SK-N-SH (cell line): ENCODE results near the gene SORBS1. TPM values are rescaled to one million over a fixed set of nuclear protein-coding genes. Genes with fewer than 3 reads are reported as not detected.

Experiments
- CTCF ChIA-PET: fragments of 300-600, 350-600 bp; formaldehyde crosslinking; extraction: SDS; loops from one replicate; lab custom pipeline; 2021; lab: Yijun Ruan, JAX
- POLR2A ChIA-PET: fragments of 350-600 bp; sonication (Branson Sonifier 250); formaldehyde crosslinking; extraction: SDS; loops from one replicate; lab custom pipeline; 2020; ENCODE audit warnings: antibody characterized with exemption, inconsistent platforms; lab: Yijun Ruan, JAX
- DNase-seq: peaks from one replicate; pipeline ENCODE4 v3.0.0; 2012
- H2AFZ ChIP-seq: fragments of 200-600 bp; sonication (generic); 2 replicates; pipeline ENCODE4 v1.8.1; 2016; ENCODE audit warnings: antibody characterized with exemption, mild to moderate bottlenecking, low read depth
- H3F3A ChIP-seq: fragments of 200-600 bp; sonication (generic); replicated peaks from 2 replicates; pipeline ENCODE3; 2016; ENCODE audit warnings: antibody characterized with exemption, mild to moderate bottlenecking; ENCODE audit not compliant: insufficient read depth
- H3K27ac ChIP-seq, 2 experiments: fragments of 200-500 bp in 1 of 2; fragments of 200-600 bp in 1 of 2; sonication (Bioruptor generic) in 1 of 2; sonication (generic), shearing (Covaris generic) in 1 of 2; 2 replicates each; pipeline versions ENCODE4 v1.5.1 to v1.6.1; 2014 to 2016; ENCODE audit warnings: low read depth in 2 of 2, inconsistent platforms in 1 of 2, low read length in 1 of 2, mild to moderate bottlenecking in 1 of 2, mixed read lengths in 1 of 2
- H3K27me3 ChIP-seq: fragments of 200-600 bp; sonication (generic), shearing (Covaris generic); 2 replicates; pipeline ENCODE4 v1.6.1; 2016; ENCODE audit warnings: mixed run types; ENCODE audit not compliant: insufficient read depth
- H3K36me3 ChIP-seq, 2 experiments: fragments of 200-500 bp in 1 of 2; fragments of 200-600 bp in 1 of 2; sonication (Bioruptor generic) in 1 of 2; sonication (generic) in 1 of 2; replicated peaks in 1 of 2; 2 replicates each; pipeline versions ENCODE3 to v1.5.1; 2014 to 2016; ENCODE audit warnings: low read length in 1 of 2, mild to moderate bottlenecking in 1 of 2; ENCODE audit not compliant: insufficient read depth in 2 of 2, control insufficient read depth in 1 of 2
- H3K4me1 ChIP-seq, 2 experiments: fragments of 200-500 bp in 1 of 2; fragments of 200-600 bp in 1 of 2; sonication (Bioruptor generic) in 1 of 2; sonication (generic), shearing (Covaris generic) in 1 of 2; 2 replicates each; pipeline versions ENCODE4 v1.5.1 to v1.6.1; 2014 to 2016; ENCODE audit warnings: low read depth in 1 of 2, low read length in 1 of 2, mixed run types in 1 of 2; ENCODE audit not compliant: insufficient read depth in 2 of 2, control insufficient read depth in 1 of 2
- H3K4me2 ChIP-seq: fragments of 200-600 bp; sonication (generic), shearing (Covaris generic); 2 replicates; pipeline ENCODE4 v1.6.1; 2017; ENCODE audit warnings: mixed run types
- H3K4me3 ChIP-seq, 2 experiments: fragments of 200-500 bp in 1 of 2; fragments of 200-600 bp in 1 of 2; sonication (Bioruptor generic) in 1 of 2; sonication (generic), shearing (Covaris generic) in 1 of 2; 2 replicates each; pipeline versions ENCODE4 v1.5.1 to v1.8.1; 2014 to 2016; ENCODE audit warnings: low read depth in 2 of 2, inconsistent platforms in 1 of 2, low read length in 1 of 2, mild to moderate bottlenecking in 1 of 2, mixed read lengths in 1 of 2, moderate library complexity in 1 of 2
- H3K79me2 ChIP-seq: fragments of 200-600 bp; sonication (generic); 2 replicates; pipeline ENCODE4 v1.8.1; 2017; ENCODE audit warnings: mild to moderate bottlenecking; ENCODE audit not compliant: insufficient read depth
- H3K9ac ChIP-seq: fragments of 200-600 bp; sonication (generic); 2 replicates; pipeline ENCODE4 v1.6.1; 2017; ENCODE audit warnings: mixed run types
- H3K9me2 ChIP-seq: fragments of 200-600 bp; sonication (generic); 2 replicates; pipeline ENCODE4 v1.6.1; 2017; ENCODE audit warnings: mixed run types
- H3K9me3 ChIP-seq: fragments of 200-600 bp; sonication (generic); 2 replicates; pipeline ENCODE4 v1.6.1; 2017; ENCODE audit warnings: mixed run types, mild to moderate bottlenecking, moderate library complexity
- H4K20me1 ChIP-seq: fragments of 200-600 bp; sonication (generic); 2 replicates; pipeline ENCODE4 v1.6.1; 2017; ENCODE audit warnings: mild to moderate bottlenecking, mixed run types; ENCODE audit not compliant: insufficient read depth
- CHD2 ChIP-seq: fragments of 150-350 bp; IDR thresholded peaks from 2 replicates; pipeline ENCODE4 v1.6.1; 2018; ENCODE audit warnings: low read length; ENCODE audit not compliant: partially characterized antibody
- ELF1 ChIP-seq: IDR thresholded peaks from 2 replicates; pipeline ENCODE4 v1.4.0; 2012
- EZH2phosphoT487 ChIP-seq: fragments of 200-600 bp; sonication (generic); IDR thresholded peaks from 2 replicates; pipeline ENCODE4 v1.6.1; 2017; ENCODE audit warnings: low read depth, mixed run types, mild to moderate bottlenecking, antibody characterized with exemption, moderate library complexity, borderline replicate concordance
- FOSL2 ChIP-seq: IDR thresholded peaks from 2 replicates; pipeline ENCODE4 v1.4.0; 2012; ENCODE audit warnings: low read depth, mild to moderate bottlenecking, moderate library complexity, borderline replicate concordance
- GABPA ChIP-seq: IDR thresholded peaks from 2 replicates; pipeline ENCODE4 v1.4.0; 2012; ENCODE audit warnings: low read depth, mild to moderate bottlenecking
- GATA2 ChIP-seq: sonication (generic); formaldehyde crosslinking; IDR thresholded peaks from 2 replicates; pipeline ENCODE4 v1.5.0; 2020; ENCODE audit warnings: mild to moderate bottlenecking, missing genetic modification reagents
- JUND ChIP-seq: IDR thresholded peaks from 2 replicates; pipeline ENCODE4 v1.4.0; 2012
- RXRA ChIP-seq: IDR thresholded peaks from 2 replicates; pipeline ENCODE4 v1.4.0; 2012; ENCODE audit warnings: low read depth, mild to moderate bottlenecking, borderline replicate concordance
- SIN3A ChIP-seq: IDR thresholded peaks from 2 replicates; pipeline ENCODE4 v1.6.1; 2012; ENCODE audit warnings: low read depth, mild to moderate bottlenecking, low read length, moderate library complexity, borderline replicate concordance
- SMC3 ChIP-seq: IDR thresholded peaks from 2 replicates; pipeline ENCODE4 v1.6.1; 2012; ENCODE audit warnings: low read depth, low read length, improper control_type of control experiment
- YY1 ChIP-seq: IDR thresholded peaks from 2 replicates; pipeline ENCODE4 v1.4.0; 2012; ENCODE audit warnings: low read depth, mild to moderate bottlenecking
- WGBS: methylation state at CpG from one replicate; pipeline ENCODE4 v1.1.6; 2017; ENCODE audit warnings: low lambda C conversion rate; 5-methylcytosine and 5-hydroxymethylcytosine counted together
- polyA plus RNA-seq, 3 experiments: library from polyadenylated mRNA; depleted of rRNA; stranded (reverse); fragments of >200 nt; gene quantifications; 2 replicates each; pipeline ENCODE4 v1.2.3, GENCODE V29; 2012
- TF ChIP-seq, protein P1 (sequence below): IDR thresholded peaks from 2 replicates; pipeline ENCODE4 v1.4.0; 2012; ENCODE audit warnings: low read depth, borderline replicate concordance
- TF ChIP-seq, protein P2 (sequence below): IDR thresholded peaks from 2 replicates; pipeline ENCODE4; 2012

SORBS1 gene
- polyA plus RNA-seq, 1 of the 3 experiments (the other 2 are of a cell fraction) = 0.36 TPM

DNA sequence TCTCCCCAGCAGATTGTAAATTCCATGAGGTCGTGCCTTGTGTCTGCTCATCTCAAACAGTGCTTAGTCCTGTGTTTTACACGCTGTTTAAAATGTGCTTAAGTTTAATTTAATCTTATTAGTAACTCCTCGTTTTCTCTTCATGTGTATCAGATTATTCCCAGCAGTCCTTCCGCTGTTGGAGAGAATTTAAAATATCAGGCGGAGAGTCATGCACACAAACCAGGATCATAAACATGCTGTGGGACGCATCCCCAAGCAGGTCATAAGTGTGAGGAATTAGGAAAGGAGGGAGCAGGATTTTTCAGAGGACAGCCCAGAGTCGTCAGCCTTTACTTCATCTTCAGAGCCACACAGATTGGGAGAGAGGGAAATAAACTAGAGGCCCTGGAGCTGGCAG, 4.2 kb upstream of the SORBS1 start:
- no peak overlapping the region for H3K9ac ChIP-seq
- CTCF ChIA-PET = no interaction called here
- H2AFZ ChIP-seq = no peak overlapping the region

DNA sequence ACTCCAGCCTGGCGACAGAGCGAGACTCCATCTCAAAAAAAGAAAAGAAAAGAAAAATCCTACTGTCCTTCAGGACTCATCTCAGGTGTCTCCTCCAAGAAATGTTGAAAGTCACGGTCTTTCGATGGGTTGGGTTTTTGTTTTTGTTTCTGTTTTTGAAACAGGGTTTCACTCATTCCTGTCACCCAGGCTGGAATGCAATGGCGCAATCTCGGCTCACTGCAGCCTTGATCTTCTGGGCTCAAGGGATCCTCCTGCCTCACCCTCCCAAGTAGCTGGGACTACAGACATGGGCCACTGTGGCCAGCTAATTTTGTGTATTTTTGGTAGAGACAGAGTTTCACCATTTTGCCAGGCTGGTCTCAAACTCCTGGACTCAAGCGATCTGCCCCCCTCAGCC, 3.1 kb upstream of the SORBS1 start:
- H3K4me1 ChIP-seq = peaks cover 0 to 13% of the 10 kb centered on the region in 2 experiments; a peak in 1 of 4 replicates
- H2AFZ ChIP-seq = no peak overlapping the region
- no peaks in the 10 kb centered on the region for H3K9me2 ChIP-seq
- ChIA-PET POLR2A (no interaction called here), CTCF (no interaction called here)
- no peaks in the 10 kb centered on the region for H3F3A ChIP-seq
- H3K4me3 ChIP-seq = no peak overlapping the region
- peaks cover 3% of the 10 kb centered on the region; the same call in 1 of the 2 replicates for H3K27me3 ChIP-seq
- H3K79me2 ChIP-seq = no peaks in the 10 kb centered on the region
- H3K9ac ChIP-seq = no peak overlapping the region
- TF ChIP-seq GABPA = no peak
- TF ChIP-seq CHD2 = no peak
- no peak for TF ChIP-seq ELF1
- DNase-seq = no peak
- no peak overlapping the region for H3K27ac ChIP-seq
- no peaks in the 10 kb centered on the region for H3K36me3 ChIP-seq
- WGBS = 85% methylated on average over 7 of the region's 7 CpGs
- no peaks in the 10 kb centered on the region for H4K20me1 ChIP-seq
- no peak overlapping the region for H3K4me2 ChIP-seq
- no peaks in the 10 kb centered on the region for H3K9me3 ChIP-seq

More for the DNA sequence above, 4.2 kb upstream of the SORBS1 start:
- H3K4me2 ChIP-seq = no peak overlapping the region
- no peaks in the 10 kb centered on the region for H3F3A ChIP-seq
- TF ChIP-seq, protein P1, sequence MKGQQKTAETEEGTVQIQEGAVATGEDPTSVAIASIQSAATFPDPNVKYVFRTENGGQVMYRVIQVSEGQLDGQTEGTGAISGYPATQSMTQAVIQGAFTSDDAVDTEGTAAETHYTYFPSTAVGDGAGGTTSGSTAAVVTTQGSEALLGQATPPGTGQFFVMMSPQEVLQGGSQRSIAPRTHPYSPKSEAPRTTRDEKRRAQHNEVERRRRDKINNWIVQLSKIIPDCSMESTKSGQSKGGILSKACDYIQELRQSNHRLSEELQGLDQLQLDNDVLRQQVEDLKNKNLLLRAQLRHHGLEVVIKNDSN = no peak
- no peak for TF ChIP-seq YY1
- TF ChIP-seq SIN3A = no peak
- no peak for TF ChIP-seq JUND
- no peak for TF ChIP-seq SMC3
- no peak for TF ChIP-seq RXRA
- TF ChIP-seq, protein P2, sequence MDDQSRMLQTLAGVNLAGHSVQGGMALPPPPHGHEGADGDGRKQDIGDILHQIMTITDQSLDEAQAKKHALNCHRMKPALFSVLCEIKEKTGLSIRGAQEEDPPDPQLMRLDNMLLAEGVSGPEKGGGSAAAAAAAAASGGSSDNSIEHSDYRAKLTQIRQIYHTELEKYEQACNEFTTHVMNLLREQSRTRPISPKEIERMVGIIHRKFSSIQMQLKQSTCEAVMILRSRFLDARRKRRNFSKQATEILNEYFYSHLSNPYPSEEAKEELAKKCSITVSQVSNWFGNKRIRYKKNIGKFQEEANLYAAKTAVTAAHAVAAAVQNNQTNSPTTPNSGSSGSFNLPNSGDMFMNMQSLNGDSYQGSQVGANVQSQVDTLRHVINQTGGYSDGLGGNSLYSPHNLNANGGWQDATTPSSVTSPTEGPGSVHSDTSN = no peak
- TF ChIP-seq EZH2phosphoT487 = no peak
- TF ChIP-seq GATA2 = no peak
- no peak for TF ChIP-seq FOSL2
- H3K79me2 ChIP-seq = no peaks in the 10 kb centered on the region
- H3K9me2 ChIP-seq = no peaks in the 10 kb centered on the region
- H3K4me1 ChIP-seq = peaks cover 0 to 9% of the 10 kb centered on the region in 2 experiments; a peak in 1 of 4 replicates
- no peaks in the 10 kb centered on the region for H3K27me3 ChIP-seq
- H3K27ac ChIP-seq = no peak overlapping the region
- no peaks in the 10 kb centered on the region for H3K9me3 ChIP-seq
- no peak overlapping the region for H3K4me3 ChIP-seq
- POLR2A ChIA-PET = no interaction called here
- no peaks in the 10 kb centered on the region for H3K36me3 ChIP-seq
- no peak for DNase-seq
- WGBS = 60% methylated on average over 7 of the region's 7 CpGs
- no peaks in the 10 kb centered on the region for H4K20me1 ChIP-seq
